ENCODE measurements around the gene GBA2.

DNA sequence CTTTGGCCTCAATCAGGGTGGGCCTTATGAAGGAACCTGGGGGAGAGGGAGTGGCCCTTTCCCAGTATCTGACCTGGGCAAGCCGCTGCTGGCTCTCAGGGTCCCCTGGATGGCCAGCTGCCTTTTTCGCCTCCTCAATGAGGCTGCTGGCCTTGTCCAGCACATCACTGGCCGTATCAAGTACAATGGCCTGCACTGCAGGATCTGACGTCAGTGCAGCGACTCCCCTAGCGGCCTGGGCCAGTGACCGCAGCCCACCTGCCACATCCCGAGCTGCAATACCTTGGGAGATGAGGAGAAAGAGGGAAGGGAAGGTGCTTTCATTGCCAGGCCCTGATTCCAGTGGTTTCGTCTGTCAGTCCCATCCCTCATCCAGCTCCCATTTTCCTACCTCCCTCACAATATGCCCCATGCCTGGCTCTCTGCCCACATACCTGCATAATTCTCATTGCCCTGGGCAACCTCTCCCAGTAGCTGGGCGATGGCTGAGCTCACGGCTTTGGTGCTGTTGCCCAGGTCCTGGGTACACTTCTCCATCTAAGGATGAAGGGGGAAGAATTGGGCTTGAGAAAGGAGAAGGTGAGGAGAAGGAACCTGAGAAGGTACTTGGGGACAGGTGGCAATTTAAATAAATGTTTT, 36.1 kb downstream of the GBA2 start:
- no peak for TF ChIP-seq POLR2A (IDR thresholded peaks at IDR 0.05)
- TF ChIP-seq, protein P1, sequence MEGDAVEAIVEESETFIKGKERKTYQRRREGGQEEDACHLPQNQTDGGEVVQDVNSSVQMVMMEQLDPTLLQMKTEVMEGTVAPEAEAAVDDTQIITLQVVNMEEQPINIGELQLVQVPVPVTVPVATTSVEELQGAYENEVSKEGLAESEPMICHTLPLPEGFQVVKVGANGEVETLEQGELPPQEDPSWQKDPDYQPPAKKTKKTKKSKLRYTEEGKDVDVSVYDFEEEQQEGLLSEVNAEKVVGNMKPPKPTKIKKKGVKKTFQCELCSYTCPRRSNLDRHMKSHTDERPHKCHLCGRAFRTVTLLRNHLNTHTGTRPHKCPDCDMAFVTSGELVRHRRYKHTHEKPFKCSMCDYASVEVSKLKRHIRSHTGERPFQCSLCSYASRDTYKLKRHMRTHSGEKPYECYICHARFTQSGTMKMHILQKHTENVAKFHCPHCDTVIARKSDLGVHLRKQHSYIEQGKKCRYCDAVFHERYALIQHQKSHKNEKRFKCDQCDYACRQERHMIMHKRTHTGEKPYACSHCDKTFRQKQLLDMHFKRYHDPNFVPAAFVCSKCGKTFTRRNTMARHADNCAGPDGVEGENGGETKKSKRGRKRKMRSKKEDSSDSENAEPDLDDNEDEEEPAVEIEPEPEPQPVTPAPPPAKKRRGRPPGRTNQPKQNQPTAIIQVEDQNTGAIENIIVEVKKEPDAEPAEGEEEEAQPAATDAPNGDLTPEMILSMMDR (IDR thresholded peaks at IDR 0.05), result no peak

Data from thyroid gland (tissue), 4 donors.